PFSK-1 (cell line): ENCODE measurements around the gene RUNX3.

Source experiments
- POLR2AphosphoS5 ChIP-seq: IDR thresholded peaks from 2 replicates; pipeline ENCODE4 v1.6.1; 2012; ENCODE audit warnings: low read depth, mild to moderate bottlenecking, control low read depth, low read length, moderate library complexity
- REST ChIP-seq, 2 experiments: IDR thresholded peaks; 2 replicates each; pipeline versions ENCODE4 v1.6.1 to v1.8.0; 2011 to 2012; ENCODE audit warnings: low read depth in 2 of 2, low read length in 2 of 2, control low read depth in 1 of 2, inconsistent platforms in 1 of 2, mild to moderate bottlenecking in 1 of 2, moderate library complexity in 1 of 2; ENCODE audit not compliant: insufficient read depth in 1 of 2
- SIN3A ChIP-seq: IDR thresholded peaks from 2 replicates; pipeline ENCODE4 v1.6.1; 2012; ENCODE audit warnings: mild to moderate bottlenecking, low read length, moderate library complexity, borderline replicate concordance; ENCODE audit not compliant: insufficient read depth
- TAF1 ChIP-seq: IDR thresholded peaks from 2 replicates; pipeline ENCODE4 v1.6.1; 2012; ENCODE audit warnings: low read length, control low read depth, borderline replicate concordance; ENCODE audit not compliant: insufficient read depth

DNA sequence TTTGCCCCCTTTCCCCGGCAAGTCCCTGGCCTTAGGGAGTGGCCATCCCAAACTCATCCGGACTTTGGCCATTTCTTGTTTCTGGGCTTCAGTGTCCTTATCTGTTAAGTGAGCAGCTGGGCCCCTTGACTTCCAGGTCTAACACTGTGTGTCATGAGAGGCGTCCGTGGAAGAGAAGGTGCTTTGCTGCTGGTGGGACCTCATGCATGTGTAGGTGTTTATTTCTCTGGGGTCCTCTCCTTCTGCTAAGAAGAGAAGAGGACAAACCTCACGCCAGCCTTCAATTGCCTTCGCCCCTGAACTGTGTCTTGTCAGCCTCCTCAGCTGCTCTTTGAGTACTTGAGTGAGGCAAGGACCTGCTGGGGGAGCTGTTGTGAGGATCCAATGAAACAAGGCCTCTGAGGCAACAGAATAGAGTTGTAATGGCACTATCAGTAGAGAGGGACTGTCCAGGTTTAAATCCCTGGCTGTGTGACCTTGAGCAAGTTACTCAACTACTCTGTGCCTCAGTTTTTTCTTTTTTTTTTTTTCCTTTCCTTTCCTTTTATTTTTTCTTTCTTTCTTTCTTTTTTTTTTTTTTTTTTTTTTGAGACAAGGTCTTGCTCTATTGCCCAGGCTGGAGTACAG lies 72.5 kb downstream of the RUNX3 start:
- TF ChIP-seq POLR2AphosphoS5, result no peak
- TF ChIP-seq SIN3A, result no peak
- no peak for TF ChIP-seq REST (IDR thresholded peaks at IDR 0.05; ENCODE audit: insufficient read depth in 1 of 2, low read depth in 2 of 2, low read length in 2 of 2)
- TF ChIP-seq TAF1, result no peak
